ENCODE data around the gene RYR1.
"Not testable (repeated sequence)": the region's sequence is repeated elsewhere in the genome, so short reads cannot be mapped to it uniquely, and the experiment has no call there.

The RYR1 gene

DNA sequence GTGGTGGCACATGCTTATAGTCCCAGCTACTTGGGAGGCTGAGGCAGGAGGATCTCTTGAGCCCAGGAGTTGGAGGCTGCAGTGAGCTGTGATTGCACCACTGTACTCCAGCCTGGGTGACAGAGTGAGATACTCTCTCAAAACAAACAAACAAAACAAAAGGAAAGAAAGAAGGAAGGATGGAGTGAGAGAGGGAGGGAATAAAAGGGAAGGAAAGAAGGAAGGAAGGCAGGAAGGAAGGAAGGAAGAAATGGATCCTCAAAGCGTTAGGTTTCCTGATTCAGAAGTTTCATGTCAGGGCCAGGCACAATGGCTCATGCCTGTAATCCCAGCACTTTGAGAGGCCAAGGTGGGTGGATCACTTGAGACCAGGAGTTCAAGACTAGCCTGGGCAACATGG lies 84.5 kb downstream of the RYR1 start:
- not testable (repeated sequence) for DNase-seq

- DNase-seq: no peak
Measured at GRCh38 chr19:38519168-38519567, 85.7 kb downstream of the RYR1 start.

- DNase-seq: no peak
Measured at GRCh38 chr19:38519988-38520387, 86.5 kb downstream of the RYR1 start.

- no peak for DNase-seq
Measured at GRCh38 chr19:38522915-38523314, 89.4 kb downstream of the RYR1 start.

DNA sequence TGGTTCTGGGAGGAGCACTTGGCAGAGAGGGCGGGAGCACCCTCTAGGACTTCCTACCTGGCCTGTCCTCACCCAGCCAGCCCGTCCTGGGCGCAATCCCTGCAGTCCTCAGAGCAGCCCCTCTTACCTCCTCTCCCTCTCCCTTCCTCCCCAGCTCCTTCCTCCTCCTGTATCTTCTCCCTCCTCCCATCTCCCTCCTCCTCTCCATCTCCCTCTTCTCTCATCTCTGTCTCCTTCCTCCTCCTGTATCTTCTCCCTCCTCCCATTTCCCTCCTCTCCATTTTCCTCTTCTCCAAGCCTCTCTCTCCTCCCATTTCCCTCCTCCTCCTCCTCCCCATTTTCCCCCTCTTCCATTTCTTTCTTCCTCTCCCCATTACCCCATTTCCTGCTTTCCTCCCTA lies 89.8 kb downstream of the RYR1 start:
- DNase-seq: no peak

DNA sequence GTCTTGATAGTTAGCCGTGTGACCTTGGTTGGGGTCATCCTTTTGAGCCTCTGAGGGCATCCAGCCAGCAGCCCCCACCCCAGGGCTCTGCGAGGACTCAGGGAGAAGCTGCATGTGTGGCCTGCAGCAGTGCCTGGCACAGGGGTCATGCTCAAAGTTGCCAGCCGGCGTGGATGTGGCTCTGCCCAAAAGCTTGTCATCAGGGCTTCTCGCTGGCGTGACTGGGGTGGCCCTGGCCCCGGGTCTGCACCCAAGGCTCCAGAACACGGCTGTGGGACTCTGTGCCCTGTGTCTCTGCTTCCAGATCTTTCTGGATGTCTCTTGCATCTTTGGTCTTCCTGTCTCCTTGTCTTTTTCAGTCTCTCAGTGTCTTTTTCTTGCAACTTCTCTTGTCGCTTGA lies 90.9 kb downstream of the RYR1 start:
- DNase-seq: no peak

- DNase-seq: no peak
Measured at GRCh38 chr19:38524994-38525634, 91.6 kb downstream of the RYR1 start.

- DNase-seq: no peak
Measured at GRCh38 chr19:38526430-38526829, 92.9 kb downstream of the RYR1 start.

- DNase-seq: no peak
Measured at GRCh38 chr19:38527466-38528136, 94.1 kb downstream of the RYR1 start.

DNA sequence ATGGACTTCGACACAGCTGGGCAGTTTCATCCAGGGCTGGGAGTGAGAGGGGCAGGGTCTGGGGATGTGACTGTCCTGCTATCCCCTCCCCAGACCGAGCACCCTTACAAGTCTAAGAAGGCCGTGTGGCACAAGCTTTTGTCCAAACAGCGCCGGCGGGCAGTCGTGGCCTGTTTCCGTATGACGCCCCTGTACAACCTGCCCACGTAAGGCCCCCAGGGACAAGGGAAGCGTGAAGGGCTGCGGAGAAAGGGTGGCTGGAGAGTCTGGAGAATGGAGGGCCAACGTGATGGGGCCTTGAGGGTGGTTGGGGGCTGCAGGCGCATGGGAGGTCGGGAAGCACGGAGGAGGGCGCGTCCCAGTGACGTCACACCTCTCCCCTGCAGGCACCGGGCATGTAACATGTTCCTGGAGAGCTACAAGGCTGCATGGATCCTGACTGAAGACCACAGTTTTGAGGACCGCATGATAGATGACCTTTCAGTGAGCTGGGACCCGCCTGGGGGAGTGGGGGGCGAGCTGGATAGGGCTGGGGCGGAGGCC lies 94.8 kb downstream of the RYR1 start:
- DNase-seq: no peak

- DNase-seq: no peak
Measured at GRCh38 chr19:38528931-38529330, 95.4 kb downstream of the RYR1 start.

GRCh38 chr19:38531515-38531914 lies 98.0 kb downstream of the RYR1 start:
- no peak for DNase-seq

- no peak for DNase-seq
Measured at GRCh38 chr19:38532939-38533338, 99.4 kb downstream of the RYR1 start.

DNA sequence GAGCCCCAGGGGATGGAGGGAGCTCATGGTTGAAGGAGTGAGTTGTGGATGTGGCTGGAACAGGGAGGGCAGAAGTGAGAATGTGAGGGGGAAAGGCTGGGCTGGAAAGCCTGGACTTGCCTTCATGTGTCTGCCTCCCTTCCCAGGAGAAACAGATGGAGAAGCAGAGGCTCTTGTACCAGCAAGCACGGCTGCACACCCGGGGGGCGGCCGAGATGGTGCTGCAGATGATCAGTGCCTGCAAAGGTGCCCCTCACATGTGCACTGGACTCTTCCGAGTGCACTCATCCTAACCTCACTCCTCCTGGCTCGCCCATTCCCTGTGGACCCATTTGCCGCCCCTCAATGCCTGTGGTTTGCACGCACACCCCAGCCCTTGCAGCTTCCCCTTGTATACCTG lies 101.1 kb downstream of the RYR1 start:
- DNase-seq: no peak

DNA sequence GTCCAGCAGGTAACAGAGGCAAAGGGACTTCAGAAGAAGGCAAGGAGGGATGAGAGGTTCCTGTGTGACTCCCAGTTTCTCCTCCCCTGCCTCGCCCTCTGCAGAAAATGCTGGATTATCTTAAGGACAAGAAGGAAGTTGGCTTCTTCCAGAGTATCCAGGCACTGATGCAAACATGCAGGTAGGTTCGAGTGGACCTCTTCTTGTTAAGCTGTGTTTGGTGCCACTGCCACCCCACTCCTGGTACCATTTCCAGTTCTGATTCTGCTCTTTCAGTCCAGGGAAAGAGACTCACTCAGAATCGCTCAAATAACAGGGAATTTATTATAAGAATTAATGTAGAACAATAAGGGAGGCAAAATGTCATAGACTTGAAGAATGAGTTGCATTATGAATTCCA lies 101.7 kb downstream of the RYR1 start:
- DNase-seq: no peak

GRCh38 chr19:38537071-38537936 lies 103.8 kb downstream of the RYR1 start:
- no peak for DNase-seq

DNA sequence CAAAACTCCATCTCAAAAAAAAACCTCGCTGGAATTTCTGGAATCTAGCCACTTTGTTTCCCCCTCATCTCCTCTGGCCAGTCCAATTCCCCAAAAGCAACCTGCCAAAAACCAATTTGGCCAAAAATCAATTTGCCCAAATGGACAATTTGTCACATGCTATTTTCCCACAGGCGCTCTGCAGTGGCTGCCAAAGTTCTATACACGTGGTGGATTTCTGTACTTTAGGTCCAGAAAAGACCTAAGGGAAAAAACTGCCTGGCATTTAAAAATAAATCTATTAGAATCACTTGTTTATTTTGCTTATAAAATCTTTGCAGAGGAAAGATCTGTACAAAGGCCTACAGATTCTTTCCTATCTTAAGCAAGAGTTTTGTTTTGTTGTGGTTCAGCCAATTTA lies 104.9 kb downstream of the RYR1 start:
- no peak for DNase-seq

DNA sequence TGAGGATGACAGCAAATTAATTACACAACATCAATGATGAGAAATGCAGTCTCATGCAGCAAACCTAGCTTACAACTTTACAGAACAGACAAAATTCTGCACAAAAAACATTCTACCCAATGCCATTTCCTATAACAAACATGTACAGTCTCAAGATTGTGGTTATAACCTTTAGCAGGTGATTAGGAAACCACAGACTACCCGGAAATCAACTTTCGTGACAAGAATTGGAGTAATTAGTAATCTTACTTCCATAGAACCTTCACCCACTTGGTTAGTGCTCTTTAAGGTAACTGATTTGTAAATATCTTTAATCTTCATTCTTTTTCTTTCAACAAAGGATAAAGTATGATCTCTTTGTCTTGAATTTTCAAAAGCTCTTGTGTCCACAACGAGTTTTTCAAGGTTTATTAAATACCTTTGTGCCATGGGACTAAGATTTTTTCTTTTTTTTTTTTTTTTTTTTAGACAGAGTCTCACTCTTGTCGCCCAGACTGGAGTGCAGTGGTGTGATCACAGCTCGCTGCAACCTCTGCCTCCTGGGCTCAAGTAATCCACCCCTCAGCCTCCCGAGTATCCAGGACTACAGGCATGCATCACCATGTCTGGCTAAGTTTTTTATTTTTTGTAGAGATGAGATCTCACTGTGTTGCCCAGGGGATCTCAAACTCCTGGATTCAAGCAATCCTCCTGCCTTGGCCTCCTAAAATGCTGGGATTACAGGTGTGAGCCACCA lies 105.5 kb downstream of the RYR1 start:
- DNase-seq: no peak

GRCh38 chr19:38539751-38540150 lies 106.3 kb downstream of the RYR1 start:
- no peak for DNase-seq

DNA sequence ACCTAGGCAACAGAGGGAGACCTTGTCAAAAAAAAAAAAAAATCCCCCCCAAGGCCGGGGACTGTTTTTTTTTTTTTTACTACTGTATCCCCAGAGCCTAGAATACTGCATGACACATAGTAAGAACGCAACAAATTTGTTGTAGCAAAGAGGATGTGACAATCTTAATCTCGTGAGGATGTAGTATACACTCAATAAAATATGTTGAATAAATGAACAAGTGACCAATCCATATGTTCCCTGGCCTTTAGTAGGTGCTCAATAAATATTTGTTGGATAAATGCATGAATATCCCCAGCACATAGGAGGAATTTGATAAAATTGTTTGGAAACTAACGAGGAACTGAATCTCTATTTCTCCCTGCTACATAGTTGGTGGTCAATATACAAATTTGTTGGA lies 108.5 kb downstream of the RYR1 start:
- no peak for DNase-seq

DNA sequence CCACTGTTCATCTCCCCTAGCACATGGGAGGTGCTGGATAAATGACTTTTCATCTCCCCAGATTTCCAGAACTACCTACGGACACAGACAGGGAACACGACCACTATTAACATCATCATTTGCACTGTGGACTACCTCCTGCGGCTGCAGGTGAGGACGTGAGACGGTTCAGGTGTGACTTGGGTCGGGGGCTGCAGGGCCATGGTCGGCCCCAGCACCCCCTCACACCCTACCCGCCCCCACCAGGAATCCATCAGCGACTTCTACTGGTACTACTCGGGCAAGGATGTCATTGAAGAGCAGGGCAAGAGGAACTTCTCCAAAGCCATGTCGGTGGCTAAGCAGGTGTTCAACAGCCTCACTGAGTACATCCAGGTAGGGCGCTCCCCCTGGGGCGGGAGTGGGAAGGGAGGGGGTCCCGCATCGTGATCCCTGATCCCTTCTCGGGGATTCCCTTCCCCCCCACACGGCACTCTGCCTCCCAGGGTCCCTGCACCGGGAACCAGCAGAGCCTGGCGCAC lies 109.9 kb downstream of the RYR1 start:
- no peak for DNase-seq

DNA sequence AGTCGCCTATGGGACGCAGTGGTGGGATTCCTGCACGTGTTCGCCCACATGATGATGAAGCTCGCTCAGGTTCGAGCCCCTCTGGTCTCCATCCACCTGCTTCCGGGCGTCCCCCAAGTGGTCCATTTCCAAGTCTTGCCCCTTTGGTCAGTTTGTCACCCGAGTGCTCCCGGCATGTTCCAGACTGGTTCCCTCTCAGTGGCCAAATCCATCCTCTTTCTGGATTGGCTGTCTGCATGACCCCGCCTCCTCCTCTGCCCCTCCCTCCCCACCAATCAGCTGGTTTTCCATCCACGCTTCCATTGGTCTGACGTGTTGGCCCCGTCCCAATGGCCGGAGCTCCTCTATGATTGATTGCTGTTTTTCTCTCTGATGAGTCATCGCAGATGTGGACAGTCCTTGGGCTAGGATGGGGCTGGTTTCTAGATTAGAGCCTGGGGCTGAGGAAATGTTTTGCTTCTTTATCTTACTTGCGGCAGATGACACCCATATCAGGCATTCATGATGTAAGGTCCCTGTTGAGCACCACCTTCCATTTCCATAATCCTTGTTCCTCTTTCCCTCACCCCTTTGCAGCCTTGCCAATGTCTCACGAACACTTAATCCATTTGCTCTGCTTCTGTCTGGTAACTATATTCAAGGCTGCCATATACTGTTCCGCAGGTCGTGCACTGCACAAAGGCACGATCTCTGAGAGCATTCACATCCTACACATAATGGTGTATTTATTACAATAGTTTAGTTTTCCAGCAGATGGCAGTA lies 110.5 kb downstream of the RYR1 start:
- peak; percentile 57 for DNase-seq
